Left lobe of liver (tissue), 2 donors: ENCODE data around the gene ERGIC1. TPM values are rescaled to one million over a fixed set of nuclear protein-coding genes. Genes with fewer than 3 reads are reported as not detected.

Source experiments
- ATAC-seq: fragments of 200-7000 bp; cut with Tn5 transposase; one replicate; pipeline ENCODE4 v1.9.1; 2020; ENCODE audit warnings: mild to moderate bottlenecking, moderate library complexity
- DNase-seq: peaks from one replicate; pipeline ENCODE4 v3.0.0-alpha.2; 2020; ENCODE audit warnings: low spot score
- total RNA-seq: library from RNA; stranded (reverse); gene quantifications from one replicate; pipeline ENCODE4 v1.2.1, GENCODE V29; 2021
- donor health status: DM: no; HTN: no; CAD: no; lungs with moderate emphysema.
- donor health status: DM: no; HTN: yes; CAD: no.

The ERGIC1 gene
- total RNA-seq, 1 donor from 2014 or later: 158 TPM

DNA sequence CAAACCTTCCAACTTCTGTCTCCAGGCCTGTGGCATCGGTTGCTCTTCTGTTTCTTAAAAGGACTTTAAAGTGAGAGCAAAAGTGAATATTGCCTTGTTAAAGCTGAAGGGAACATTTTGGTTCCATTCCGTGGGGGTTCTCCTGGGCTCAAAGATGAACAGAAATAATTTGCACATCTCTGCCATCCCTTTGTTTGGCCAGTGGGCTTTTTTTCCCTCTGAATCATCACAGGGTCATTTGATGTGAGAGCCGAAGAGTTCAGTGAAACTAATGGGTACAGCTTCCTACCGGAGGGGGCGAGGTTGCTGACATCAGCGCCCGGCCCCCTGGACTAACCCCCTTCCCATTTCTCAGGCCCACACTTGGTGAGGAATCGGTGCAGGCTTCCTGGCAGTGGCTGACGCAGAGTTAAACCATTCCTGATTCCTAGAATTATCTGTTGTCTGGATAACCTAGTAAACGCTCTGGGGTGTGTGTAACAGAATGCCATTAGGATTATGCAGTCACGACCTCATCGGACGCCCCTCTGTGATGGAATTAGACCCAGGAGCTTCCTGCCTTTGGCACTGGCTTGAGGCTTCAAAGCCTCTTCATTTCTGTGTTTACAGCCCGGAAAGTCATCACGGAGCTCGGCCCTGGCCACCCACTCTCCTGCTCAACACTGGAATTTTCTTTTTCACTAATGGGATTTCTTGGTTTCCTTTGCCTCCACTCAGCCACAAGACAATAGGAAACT, 63.6 kb downstream of the ERGIC1 start:
- ATAC-seq (no peak), DNase-seq (no peak)

GRCh38 chr5:172898218-172898842, 64.3 kb downstream of the ERGIC1 start:
- no peak for DNase-seq
- ATAC-seq: no peak

- ATAC-seq (peak; percentile 25), DNase-seq (peak; percentile 72)
These were observed 64.9 kb downstream of the ERGIC1 start for GRCh38 chr5:172898843-172899369.

DNA sequence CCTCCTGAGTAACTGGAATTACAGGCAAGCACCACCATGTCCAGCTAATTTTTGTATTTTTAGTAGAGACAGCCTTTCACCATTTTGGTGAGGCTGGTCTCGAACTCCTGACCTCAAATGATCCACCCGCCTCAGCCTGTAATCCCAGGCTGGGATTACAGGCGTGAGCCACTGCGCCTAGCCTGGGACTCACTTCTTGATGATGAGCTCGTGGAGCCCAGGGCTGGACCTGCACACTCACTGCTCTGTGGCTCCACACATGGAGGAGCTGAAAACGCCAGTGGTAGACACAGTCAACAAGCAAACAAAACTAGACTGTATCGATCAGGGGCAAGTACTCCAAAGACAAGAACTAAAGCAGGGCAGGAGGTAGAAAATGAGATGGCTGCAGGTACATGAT, 65.4 kb downstream of the ERGIC1 start:
- DNase-seq (no peak), ATAC-seq (peak; percentile 4)

DNA sequence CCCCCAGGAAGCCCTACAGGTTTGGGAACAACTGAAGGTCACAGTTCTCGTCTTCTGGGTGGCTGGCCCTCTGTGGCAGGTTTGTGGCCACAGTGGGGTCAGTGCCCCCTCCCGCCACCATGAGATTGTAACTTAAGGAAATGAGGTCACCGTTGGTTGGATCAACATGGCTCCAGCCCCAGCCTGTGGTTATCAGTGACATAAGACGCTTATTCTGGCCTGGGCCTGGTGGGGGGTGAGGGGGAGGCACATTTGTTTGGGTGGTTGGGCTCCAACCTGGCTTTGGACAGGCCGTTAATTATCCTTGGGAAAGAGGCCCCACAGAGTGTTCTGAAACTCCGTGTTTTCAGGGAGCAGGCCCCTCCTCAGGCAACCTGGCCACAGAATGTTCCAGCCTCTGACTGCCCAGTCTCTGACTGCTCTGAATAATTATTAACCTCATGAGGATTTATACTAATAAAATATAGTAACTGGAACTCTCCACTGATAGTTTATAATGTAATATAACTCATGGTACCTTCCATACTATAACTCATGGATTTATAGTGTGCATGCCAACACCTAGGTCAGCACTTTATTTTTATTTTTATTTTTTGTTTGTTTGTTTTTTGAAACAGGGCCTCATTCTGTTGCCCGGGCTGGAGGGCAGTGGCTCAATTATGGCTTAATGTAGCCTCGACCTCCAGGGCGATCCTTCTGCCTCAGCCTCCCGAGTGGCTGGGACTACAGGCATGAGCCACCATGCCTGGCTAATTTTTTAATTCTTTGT, 67.1 kb downstream of the ERGIC1 start:
- DNase-seq (peak; percentile 72), ATAC-seq (peak; percentile 23)

DNA sequence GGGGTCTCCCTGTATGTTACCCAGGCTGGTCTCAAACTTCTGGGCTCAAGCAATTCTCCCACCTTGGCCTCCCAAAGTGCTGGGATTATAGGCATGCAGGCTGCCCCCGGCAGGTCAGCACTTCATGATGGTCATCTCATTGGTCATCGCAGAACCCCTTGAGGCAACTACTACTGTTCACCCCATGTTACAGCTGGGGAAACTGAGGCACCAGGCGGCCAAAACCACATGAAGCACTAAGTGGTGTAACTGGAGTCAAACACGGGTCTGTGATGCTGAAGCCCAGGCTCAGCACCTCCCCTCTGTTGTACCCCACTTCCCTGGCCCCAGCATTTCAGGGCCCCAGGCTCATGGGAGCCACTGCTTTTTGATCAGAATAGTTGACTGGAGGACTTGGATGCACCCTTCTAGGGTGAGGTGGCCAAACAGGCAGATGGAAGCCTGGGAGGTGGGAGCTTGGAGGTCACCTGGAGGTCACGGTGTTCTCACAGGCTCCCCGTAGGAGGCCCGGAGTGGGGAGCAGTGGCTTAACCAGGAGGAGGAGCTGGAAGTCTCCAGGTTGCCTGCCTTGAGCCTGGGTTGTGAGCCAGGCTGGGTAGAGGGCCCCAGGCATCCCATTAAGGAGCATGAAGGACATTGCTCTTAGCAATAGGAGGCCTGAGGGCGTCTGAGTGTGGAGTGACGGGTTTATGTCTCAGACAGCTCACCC, 67.9 kb downstream of the ERGIC1 start:
- ATAC-seq (no peak), DNase-seq (no peak)

DNA sequence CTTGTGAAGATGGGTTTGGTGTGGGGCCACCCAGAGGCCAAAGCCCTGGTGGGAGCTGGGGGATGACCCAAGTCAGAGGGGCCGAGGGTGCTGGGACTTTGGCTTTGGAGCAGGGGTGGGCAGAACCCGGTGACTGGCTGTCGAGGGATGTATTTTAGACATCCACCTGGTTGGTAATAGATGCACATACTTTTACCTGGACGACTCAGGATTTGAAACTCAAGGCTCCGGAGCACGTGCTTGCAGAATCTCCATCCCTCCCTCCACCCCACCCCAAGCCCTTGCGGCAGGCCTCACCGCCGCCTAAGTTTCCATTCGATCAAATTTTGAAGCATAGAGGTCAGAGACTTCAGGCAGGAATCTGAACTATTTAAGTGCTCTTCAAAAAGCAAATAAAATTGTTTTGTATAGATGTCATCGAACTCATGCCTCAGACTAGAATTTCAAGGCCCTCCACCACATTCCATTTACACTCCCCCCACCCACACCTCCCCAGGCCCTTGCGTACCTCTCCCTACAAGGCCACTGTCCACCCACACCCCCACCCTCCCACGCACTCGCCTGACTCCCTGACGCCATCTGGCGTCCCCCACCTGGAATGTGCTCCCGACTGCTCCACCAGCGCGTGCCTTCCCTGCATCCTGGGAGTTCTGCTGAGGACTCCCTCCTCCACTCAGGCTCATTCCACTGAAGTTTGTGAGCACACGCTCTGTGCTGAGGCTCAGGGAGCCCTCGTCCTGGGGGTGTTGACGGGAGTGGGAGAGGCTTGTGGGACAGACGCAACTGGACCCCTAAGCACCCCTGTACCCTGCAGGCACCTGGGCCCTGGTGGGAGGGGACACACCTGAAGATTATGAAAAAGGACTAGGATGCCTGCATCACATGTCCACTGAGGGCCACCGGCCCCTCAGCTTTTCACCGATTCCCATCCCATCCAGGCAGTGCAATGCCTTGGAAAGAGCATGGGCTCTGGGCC, 68.7 kb downstream of the ERGIC1 start:
- peak; percentile 66 for ATAC-seq

DNA sequence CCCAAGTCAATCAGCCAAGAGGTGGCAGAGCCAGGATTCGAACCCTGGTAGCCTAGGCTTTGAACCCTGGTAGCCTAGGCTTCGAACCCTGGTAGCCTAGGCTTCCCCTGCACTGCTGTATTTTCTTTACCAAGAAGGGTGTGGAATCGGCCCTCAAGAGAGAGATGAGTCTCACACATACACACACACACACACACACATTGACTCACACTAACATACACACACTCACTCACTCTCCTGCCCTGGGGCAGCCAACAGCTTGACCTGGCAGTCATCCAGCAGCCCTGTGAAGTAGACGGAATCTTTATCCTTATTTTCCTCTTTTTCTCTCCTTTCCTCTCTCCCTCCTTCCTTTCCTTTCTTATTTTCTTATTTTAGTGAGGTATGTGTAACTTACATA, 69.7 kb downstream of the ERGIC1 start:
- DNase-seq (peak; percentile 73), ATAC-seq (peak; percentile 27)

More for the DNA sequence above, 68.7 kb downstream of the ERGIC1 start:
- DNase-seq: peak; percentile 86

DNA sequence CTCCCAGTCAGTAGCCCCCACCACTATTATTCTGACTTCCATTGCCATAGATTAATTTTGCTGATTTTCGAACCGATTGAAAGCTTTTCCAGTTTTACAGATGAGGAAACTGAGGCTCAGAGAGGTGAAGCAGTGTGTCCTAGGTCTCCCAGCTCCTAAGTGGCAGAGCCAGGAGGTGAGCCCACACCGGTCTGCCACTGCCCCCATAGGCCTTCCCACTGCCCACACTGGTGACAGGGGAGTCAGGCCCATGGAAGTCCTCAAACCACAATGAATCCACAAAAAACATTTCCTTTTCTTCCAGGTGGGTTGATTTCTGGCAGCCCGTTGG, 70.2 kb downstream of the ERGIC1 start:
- DNase-seq (no peak), ATAC-seq (no peak)

- peak; percentile 97 for DNase-seq
- ATAC-seq: peak; percentile 70
These were observed 70.7 kb downstream of the ERGIC1 start for GRCh38 chr5:172904643-172905345.

DNA sequence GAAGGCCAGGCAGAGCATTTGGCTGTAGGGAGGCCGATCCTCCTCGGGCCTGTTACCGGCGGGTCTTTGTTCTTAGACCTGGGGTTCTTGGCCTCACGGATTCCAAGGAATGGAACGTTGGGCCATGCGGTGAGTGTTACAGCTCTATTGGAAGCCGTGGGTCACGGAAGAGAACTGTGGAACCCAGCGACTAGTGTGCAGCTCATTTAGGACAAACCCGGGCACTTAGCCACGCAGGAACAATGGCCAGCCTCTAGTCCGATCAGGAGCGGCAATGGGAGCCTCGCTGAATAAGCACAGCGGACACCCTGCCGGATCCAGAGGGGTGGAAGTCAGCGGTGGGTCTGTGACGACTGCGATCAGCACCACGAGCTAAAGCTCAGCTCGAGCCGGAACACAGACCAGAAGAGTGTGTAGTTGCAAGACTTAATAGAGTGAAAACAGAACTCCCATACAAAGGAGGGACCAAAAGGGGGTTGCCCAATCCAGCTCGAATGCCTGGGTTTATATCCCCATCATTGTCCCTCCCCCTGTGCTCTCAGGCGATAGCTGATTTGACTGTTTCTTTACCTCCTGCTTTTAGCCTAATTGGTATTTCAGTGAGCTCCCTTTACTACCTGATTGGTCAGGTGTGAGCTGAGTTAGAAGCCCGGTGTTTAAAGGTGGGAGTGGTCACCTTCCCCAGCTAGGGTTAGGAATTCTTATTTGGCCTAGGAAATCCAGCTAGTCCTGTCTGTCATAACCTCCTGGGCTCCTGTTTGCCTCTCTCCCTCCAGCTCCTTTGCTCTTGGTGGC, 71.5 kb downstream of the ERGIC1 start:
- ATAC-seq: no peak
- no peak for DNase-seq

- ATAC-seq (no peak), DNase-seq (no peak)
These were observed 72.4 kb downstream of the ERGIC1 start for GRCh38 chr5:172906436-172906835.

DNA sequence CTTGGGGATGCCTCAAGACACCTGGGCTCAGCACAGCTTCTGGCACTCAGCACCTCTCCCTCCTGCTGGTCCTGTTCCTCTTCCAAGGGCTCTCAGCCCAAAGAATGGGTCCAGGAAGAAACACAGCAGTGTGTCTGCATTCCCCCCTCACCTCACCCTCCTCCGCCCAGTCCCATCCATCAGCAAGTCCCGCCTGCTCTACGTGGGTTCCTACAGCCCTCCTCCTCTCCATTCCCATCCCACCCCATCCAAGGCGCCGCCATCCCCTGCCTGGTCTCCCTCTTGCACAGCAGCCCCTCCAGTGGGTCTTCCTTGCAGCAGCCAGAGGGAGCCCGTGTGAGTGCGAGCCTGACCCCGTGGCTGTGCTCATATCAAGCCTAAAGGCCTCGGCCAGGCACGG, 72.8 kb downstream of the ERGIC1 start:
- no peak for DNase-seq
- ATAC-seq: no peak

- ATAC-seq: no peak
- DNase-seq: no peak
These were observed 73.6 kb downstream of the ERGIC1 start for GRCh38 chr5:172907657-172908056.

DNA sequence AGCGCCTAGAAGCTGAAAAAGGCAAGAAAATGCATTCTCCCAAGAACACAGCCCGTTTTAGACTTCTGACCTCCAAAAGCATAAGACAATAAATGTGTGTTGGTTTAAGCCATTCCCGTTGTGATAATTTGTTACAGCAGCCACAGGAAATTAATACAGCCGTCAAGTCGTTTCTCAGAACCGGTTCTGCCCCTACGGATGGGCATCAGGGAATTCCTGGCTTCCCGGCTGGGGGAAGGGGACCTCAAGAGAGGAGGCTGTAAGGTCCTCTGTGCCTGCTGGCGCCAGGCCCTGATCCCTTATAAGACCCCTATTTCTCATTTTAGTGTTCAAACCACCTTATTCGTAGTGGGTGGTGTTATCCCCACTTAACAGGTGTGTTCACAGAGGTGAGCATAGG, 74.6 kb downstream of the ERGIC1 start:
- no peak for ATAC-seq
- DNase-seq: no peak

- ATAC-seq (no peak), DNase-seq (no peak)
These were observed 76.0 kb downstream of the ERGIC1 start for GRCh38 chr5:172909931-172910502.

DNA sequence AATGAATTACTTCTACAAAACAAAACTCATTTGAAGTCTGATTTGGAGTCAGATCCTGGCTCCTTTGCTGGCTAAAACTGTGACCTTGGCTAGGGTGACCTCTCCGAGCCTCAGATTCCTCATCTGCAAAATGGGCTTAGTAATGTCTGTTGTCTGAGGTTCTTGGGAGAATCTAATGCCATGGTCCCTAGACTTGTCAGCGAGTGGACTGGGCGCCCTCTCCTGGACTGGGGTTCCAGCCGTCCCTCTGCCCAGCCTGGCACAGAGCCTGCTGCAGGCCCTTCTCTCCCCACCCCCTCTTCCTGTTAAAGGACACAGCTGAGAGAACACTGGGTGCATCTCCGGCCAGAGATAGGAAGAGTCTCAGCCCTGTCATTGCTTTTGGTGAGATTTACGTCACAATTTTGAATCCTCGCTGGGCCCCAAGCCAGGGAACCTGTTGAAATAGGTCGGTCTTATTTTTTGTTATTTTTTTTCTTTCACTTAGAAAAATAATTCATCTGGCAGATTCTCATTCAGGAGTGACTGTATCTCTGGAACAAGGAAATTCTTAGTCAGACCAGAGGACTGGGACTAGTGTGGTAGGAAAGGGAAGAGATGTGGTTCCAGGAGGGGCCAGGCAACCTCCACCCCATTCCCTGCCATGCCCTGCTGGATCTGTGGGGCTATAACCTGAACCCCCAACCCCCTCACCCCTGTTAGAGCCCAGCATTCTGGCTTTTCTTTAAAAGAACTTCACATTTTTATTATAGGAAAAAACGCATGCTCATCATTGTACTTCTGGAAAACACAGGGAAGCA, 77.0 kb downstream of the ERGIC1 start:
- DNase-seq: peak; percentile 82
- peak; percentile 84 for ATAC-seq

- ATAC-seq: no peak
- no peak for DNase-seq
These were observed 77.5 kb downstream of the ERGIC1 start for GRCh38 chr5:172911628-172911880.
